GM18517 (cell line): ENCODE results near the gene GNAO1.

Source experiments
- ATAC-seq: cut with Tn5 transposase; IDR thresholded peaks from one replicate; pipeline ENCODE4 v1.9.1; 2021; ENCODE audit warnings: mild to moderate bottlenecking, moderate library complexity; ENCODE audit not compliant: unreplicated experiment

GNAO1 gene

DNA sequence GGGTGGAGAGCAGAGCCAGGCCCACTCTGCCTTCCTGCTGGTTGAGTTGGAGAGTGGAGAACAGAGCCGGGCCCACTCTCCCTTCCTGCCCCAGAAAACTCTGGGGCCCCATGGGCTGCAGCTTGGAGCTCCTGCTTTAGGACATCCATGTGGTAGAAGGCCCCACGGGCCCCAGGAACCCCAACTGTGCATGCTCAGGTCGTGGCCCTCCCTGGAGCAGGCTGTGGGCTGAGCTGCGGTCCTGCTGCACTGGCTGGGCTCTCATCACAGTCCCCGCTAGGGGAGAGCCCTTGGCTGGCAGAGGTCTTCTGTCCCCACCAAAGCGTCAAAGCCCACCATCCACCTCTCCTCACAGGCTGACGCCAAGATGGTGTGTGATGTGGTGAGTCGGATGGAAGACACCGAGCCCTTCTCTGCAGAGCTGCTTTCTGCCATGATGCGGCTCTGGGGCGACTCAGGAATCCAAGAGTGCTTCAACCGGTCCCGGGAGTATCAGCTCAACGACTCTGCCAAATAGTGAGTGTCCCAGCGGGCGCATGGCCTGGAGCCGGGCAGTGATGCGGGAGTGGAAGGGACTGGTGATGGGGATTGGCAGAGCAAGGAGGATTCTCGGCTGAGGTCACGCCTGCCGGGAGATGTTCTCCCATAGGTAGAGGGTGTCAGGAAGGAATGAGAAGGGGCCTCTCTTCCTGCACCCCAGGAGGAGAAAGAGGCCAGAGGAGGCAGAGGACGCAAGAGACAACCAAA lies 137.2 kb downstream of the GNAO1 start:
- ATAC-seq, result no peak

- no peak for ATAC-seq
These were observed 138.6 kb downstream of the GNAO1 start for GRCh38 chr16:56329887-56330286.

GRCh38 chr16:56330476-56330875 lies 139.2 kb downstream of the GNAO1 start:
- no peak for ATAC-seq

DNA sequence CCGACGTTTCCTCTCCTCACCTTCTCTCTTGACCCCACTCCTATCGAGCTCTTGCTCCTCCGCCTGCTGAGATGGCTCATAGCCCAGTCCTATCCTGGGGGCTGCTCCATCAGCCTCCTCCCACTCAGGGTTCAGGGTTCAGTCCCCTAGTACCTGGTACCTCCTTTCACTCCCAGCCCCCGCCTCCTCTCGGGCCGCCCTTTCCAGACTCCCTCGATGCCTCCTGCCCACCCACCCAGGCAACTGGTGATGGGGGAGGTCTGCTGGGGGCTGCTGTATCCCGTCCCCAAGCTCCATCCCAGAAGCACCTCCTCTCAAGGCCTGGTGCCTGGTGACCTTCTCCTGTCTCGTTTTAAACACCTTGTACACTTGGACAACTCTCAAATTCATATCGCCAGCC lies 140.1 kb downstream of the GNAO1 start:
- ATAC-seq, result no peak

- ATAC-seq, result no peak
These were observed 140.6 kb downstream of the GNAO1 start for GRCh38 chr16:56331915-56332314.

GRCh38 chr16:56332464-56333079 lies 141.3 kb downstream of the GNAO1 start:
- no peak for ATAC-seq

GRCh38 chr16:56334761-56335160 lies 143.5 kb downstream of the GNAO1 start:
- ATAC-seq, result no peak

DNA sequence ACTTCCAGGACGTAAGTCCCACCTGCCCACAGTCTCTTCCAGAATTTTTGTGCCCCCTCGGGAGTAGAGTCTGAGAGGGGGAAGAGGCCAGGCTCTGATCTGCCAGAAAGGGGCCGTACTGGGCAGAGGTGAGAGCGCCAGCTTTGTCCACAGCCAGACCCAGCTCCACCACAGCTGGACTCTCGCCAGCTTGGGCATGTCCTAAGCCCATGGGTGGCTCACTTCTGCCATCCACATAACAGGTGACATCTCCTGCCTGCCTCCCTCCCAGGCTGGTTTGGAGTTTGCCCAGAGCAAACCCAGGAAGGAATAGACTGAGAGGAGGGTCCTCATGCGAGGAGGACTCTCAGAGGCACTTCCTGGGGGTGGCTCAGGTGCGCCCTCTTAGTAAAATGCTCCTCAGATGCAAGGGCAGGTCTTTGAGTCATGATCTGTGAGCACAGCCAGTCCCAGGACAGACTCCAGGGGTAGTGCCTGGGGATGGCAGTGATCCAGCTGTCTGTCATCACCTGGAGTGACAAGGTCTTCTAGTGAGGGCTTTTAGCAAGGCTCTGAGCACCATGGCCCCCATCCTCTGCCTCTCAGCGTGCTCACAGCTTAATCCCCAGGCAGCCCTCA lies 144.9 kb downstream of the GNAO1 start:
- no peak for ATAC-seq

- no peak for ATAC-seq
These were observed 145.4 kb downstream of the GNAO1 start for GRCh38 chr16:56336711-56337110.

DNA sequence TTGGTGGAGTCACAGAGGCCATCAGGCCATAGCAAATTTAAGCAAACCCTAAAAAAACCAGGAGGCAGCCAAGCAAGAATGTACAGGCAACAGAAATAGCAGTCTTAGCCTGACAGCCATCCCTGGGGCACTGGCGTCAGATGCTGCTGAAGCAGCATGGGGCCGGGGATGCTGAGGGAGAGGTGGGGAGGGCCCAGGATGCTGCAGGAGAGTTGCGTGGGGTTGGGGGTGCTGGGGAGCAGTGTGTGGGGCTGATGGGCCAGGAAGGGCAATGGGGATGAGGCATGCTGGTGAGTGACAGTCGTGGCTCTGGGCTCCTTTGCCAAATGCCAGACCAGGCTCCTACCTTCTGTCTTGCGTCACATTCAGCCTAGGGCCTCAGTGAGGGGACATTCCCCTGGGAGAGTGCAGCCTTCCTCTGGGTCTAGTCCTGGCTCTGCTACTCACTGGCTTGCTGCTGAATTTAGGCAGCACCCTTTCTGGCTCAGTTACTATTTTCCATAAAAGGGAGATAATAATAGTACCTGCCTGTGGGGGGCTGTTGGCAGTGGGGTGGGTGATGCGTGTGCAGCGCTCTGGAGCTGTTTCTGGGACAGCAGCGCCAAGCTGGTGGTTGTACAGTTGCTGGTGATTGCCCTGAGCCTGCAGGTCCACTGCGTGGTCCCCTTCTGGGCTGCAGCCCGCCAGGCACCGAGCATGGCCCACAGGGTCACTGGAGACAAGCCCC lies 146.0 kb downstream of the GNAO1 start:
- no peak for ATAC-seq

DNA sequence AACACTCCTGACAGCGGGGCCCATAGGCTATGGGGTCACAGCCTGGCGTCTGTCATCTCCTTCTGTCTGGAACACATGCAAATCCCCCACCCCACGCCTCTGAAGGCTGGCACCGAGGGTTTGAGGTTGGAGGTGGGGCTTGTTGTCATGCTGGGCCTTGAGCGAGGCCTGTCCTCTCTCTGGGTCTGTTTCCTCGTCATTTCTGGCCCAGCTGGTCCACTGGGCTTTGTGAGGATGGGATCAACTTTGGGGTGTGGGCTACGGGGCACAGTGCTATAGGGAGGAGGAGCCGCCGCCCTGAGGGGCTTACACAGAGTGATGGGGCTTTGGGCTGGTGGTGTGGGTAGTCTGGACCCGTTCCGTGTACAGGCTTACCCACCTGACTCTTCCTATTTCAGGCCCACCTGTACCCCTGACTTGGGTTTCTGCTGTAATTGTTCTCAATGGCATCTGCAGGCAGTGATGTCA lies 146.6 kb downstream of the GNAO1 start:
- no peak for ATAC-seq

- ATAC-seq, result no peak
These were observed 147.5 kb downstream of the GNAO1 start for GRCh38 chr16:56338566-56339318.

- no peak for ATAC-seq
These were observed 148.3 kb downstream of the GNAO1 start for GRCh38 chr16:56339431-56340195.

GRCh38 chr16:56340416-56340815 lies 149.1 kb downstream of the GNAO1 start:
- no peak for ATAC-seq

GRCh38 chr16:56340864-56341365 lies 149.6 kb downstream of the GNAO1 start:
- no peak for ATAC-seq

GRCh38 chr16:56341656-56342399 lies 150.5 kb downstream of the GNAO1 start:
- ATAC-seq, result no peak

- ATAC-seq, result no peak
These were observed 152.6 kb downstream of the GNAO1 start for GRCh38 chr16:56343661-56344517.
